Astrocyte (in vitro differentiated cells and primary cell): ENCODE data around the gene PHOSPHO2.

Experiments
- EZH2 ChIP-seq: IDR thresholded peaks from 2 replicates; pipeline ENCODE4 v1.6.1; 2012; ENCODE audit warnings: mild to moderate bottlenecking, low read length, inconsistent platforms; ENCODE audit not compliant: insufficient read depth
- TF ChIP-seq, protein P1 (sequence below): IDR thresholded peaks from 2 replicates; pipeline ENCODE4 v1.5.1; 2011; ENCODE audit warnings: low read depth, mild to moderate bottlenecking, inconsistent platforms, low read length, moderate library complexity; ENCODE audit not compliant: insufficient read depth

DNA sequence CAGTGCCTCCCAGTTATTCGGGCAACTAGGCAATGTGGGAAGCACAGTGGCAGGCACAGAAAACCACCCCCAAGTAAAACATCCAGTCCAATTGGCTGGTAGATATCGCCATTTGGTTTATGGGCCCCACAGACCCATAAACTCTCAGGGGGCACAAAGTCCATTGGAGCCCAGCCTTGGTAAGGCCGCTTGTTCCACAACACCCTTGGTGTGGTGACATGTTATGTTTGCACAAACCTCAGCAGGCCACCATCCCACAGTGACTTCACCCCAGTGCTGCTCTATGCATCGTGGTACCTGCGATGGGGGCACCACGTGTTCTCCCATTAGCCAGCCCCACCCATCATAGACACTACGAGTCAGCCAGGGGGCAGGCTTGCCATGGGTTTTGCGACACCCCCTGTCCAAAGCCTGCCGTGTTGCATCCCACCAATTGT lies 18.5 kb downstream of the PHOSPHO2 start:
- TF ChIP-seq, protein P1, sequence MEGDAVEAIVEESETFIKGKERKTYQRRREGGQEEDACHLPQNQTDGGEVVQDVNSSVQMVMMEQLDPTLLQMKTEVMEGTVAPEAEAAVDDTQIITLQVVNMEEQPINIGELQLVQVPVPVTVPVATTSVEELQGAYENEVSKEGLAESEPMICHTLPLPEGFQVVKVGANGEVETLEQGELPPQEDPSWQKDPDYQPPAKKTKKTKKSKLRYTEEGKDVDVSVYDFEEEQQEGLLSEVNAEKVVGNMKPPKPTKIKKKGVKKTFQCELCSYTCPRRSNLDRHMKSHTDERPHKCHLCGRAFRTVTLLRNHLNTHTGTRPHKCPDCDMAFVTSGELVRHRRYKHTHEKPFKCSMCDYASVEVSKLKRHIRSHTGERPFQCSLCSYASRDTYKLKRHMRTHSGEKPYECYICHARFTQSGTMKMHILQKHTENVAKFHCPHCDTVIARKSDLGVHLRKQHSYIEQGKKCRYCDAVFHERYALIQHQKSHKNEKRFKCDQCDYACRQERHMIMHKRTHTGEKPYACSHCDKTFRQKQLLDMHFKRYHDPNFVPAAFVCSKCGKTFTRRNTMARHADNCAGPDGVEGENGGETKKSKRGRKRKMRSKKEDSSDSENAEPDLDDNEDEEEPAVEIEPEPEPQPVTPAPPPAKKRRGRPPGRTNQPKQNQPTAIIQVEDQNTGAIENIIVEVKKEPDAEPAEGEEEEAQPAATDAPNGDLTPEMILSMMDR: no peak
- TF ChIP-seq EZH2: no peak
